LNCaP clone FGC (cell line): ENCODE measurements around the gene HEXIM1.

Source experiments
- DNase-seq: peaks from one replicate; pipeline ENCODE4 v3.0.0-alpha.2; 2011; ENCODE audit warnings: low read depth
- H3K4me3 ChIP-seq: 2 replicates; pipeline ENCODE4 v1.5.1; 2011; ENCODE audit warnings: mild to moderate bottlenecking, low read depth, low read length, control low read depth
- CTCF ChIP-seq: IDR thresholded peaks from 2 replicates; pipeline ENCODE4 v1.5.1; 2012; ENCODE audit warnings: mild to moderate bottlenecking; ENCODE audit not compliant: control insufficient read depth, insufficient read depth; ENCODE audit errors: extremely low read depth

Gene HEXIM1

DNA sequence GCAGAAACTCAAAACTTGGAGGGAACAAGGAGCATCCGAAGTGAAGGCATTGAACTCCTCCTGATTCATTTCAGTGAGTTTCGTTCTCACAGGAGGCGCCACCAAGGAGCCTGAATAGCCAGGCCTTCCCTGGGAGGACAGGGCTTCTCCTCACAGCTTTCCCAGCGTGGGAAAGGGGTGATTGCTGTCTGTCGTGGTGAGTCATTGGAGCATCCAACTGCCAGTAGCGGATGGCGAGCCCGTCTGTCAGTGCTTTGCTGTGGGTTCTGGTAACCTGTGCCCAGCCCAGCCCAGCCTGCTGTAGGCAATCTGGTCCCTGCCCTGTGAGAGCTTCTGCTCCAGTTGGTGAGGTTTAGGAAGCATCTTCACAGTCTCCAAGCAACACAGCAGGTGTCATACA, 44.2 kb upstream of the HEXIM1 start:
- no peak for DNase-seq
- TF ChIP-seq CTCF, result no peak
- no peak overlapping the region for H3K4me3 ChIP-seq

DNA sequence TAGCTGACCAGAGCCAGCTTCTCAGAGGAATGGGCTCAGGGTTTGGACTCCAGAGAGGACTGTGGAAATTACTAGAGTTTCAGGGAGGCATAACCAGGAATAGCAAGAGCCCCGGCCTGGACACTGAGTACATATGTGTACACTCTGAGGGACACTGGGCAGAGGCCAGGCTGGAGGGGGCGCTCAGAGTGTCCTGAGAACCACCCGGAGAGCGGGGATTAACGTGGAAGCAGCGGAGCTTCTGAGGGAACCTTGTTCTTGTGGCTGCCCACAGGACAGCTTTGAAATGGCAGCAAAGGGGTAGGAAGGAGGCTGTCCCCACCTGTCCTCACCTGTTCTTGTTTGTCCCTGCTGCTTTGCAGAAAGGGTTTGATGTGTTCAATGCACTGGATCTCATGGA, 43.8 kb upstream of the HEXIM1 start:
- no peak for DNase-seq
- TF ChIP-seq CTCF, result no peak
- no peak overlapping the region for H3K4me3 ChIP-seq

DNA sequence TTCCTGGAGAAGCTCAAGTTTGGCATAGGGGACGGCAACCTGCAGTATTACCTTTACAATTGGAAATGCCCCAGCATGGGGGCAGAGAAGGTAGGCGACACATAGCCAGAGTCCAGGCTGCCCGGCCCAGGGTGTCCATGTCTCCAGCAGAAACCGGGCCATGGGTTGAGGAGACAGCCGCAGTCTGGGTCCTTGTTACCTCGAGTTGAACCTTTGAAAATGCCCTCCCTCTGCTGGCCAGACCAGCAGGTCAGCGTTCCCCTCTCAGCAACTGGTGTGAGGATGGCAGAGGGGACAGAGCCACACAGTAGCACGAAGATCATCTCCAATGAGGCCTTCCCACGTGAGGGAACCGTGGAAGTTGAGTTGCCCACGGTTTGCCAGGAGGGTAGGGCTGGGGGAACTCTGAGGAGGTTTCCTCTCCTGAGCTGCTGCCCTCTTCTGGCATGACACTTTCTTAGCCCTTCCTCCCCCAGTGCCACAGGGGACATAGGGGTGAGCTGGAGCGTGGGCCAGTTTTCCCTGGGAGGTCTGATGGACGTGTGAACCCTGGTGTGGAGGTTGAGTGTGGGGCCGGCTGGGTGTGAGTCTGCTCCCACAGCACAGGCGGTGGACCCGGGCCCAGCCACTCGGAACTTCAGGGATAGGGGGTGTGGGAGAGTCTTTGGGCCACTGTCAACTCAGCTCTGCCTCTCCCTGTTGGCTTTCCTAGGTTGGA, 43.2 kb upstream of the HEXIM1 start:
- no peak overlapping the region for H3K4me3 ChIP-seq
- DNase-seq, result no peak
- TF ChIP-seq CTCF, result no peak

- H3K4me3 ChIP-seq, result no peak overlapping the region
- TF ChIP-seq CTCF, result no peak
- no peak for DNase-seq
Observed at GRCh38 chr17:45106096-45106495, 42.2 kb upstream of the HEXIM1 start.

GRCh38 chr17:45106582-45106981, 41.7 kb upstream of the HEXIM1 start:
- DNase-seq, result no peak
- TF ChIP-seq CTCF, result no peak
- no peak overlapping the region for H3K4me3 ChIP-seq

DNA sequence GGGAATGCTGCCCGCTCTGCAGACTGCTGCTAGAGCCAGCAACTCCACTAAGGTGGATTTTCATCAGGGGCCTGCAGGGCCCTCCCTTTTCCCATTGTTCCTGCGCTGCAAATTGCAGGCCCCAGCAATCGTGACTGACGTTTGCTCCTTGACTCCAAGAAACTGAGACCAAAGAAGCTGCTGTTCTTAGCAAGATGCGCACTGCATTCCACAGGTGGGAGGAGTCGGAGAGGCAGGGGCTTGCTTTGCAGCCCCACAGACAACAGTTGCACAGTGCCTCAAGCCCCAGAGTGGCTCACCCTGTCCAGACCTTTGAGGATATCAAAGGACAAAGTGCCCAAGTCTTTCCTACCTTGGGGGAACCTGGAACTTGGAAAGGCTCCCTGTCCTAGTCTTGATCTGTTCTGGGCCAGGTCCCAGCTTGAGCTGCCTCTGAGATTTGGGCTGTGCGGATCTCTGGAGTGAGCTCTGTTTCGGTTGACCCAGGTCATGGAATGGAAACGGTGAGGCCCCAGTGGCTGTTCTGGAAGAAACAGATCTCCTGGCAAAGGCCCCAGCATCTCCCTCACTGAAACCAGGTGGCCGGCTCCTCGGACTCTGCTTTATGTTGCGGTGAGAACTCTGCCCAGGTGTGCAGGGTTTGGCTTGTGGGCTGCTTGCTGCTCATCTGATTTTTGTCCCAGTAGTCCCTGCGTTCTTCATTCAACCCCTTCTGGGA, 40.8 kb upstream of the HEXIM1 start:
- DNase-seq, result no peak
- no peak overlapping the region for H3K4me3 ChIP-seq
- no peak for TF ChIP-seq CTCF
